Esophagus muscularis mucosa (tissue), 4 donors: Measurements from ENCODE around the gene PDE8B. TPM values are rescaled to one million over a fixed set of nuclear protein-coding genes. Genes with fewer than 3 reads are reported as not detected.

Source experiments
- DNase-seq: peaks from one replicate; pipeline ENCODE4 v3.0.0-alpha.2; 2017; ENCODE audit errors: extremely low spot score
- H3K27ac ChIP-seq, 4 donors: fragments of 200-600 bp; sonication (generic); replicated peaks in 1 of 4; 1 replicate in 3 of 4; 2 replicates in 1 of 4; pipeline ENCODE4 v1.5.1; 2016 to 2019; ENCODE audit warnings: mild to moderate bottlenecking in 1 of 4
- H3K27me3 ChIP-seq, 4 donors: fragments of 200-600 bp; sonication (generic); one replicate each; pipeline versions ENCODE4 v1.5.1 to v1.6.0; 2016 to 2019
- H3K36me3 ChIP-seq, 4 donors: fragments of 200-600 bp; sonication (generic); one replicate each; pipeline ENCODE4 v1.5.1; 2016 to 2019
- H3K4me1 ChIP-seq, 4 donors: fragments of 200-600 bp; sonication (generic); one replicate each; pipeline ENCODE4 v1.5.1; 2016 to 2019
- H3K4me3 ChIP-seq, 4 donors: fragments of 200-600 bp; sonication (generic); 1 replicate in 2 of 4; 2 replicates in 2 of 4; pipeline ENCODE4 v1.5.1; 2016 to 2019; ENCODE audit warnings: mild to moderate bottlenecking in 4 of 4, moderate library complexity in 1 of 4
- H3K9me3 ChIP-seq, 4 donors: fragments of 200-600 bp; sonication (generic); 1 replicate in 3 of 4; 2 replicates in 1 of 4; pipeline ENCODE4 v1.5.1; 2016 to 2019
- CTCF ChIP-seq, 3 experiments: fragments of 200-600 bp in 2 of 3; fragments of 450-650 bp in 1 of 3; sonication (generic) in 2 of 3; IDR thresholded peaks; one replicate each; pipeline ENCODE4 v1.5.1; 2017 to 2019; ENCODE audit warnings: antibody characterized with exemption in 3 of 3, mild to moderate bottlenecking in 2 of 3, moderate library complexity in 1 of 3
- EP300 ChIP-seq: sonication (generic); formaldehyde crosslinking; IDR thresholded peaks from one replicate; pipeline ENCODE4 v1.6.1; 2017; ENCODE audit warnings: antibody characterized with exemption
- POLR2A ChIP-seq: fragments of 450-650 bp; IDR thresholded peaks from one replicate; pipeline ENCODE4 v1.6.1; 2017; ENCODE audit warnings: antibody characterized with exemption, moderate library complexity, mild to moderate bottlenecking, low read depth
- POLR2AphosphoS5 ChIP-seq, 2 donors: sonication (generic); formaldehyde crosslinking; IDR thresholded peaks; one replicate each; pipeline ENCODE4 v1.6.1; 2017; ENCODE audit warnings: antibody characterized with exemption in 2 of 2
- WGBS: methylation state at CpG from one replicate; pipeline ENCODE4 v1.1.5; 2018; 5-methylcytosine and 5-hydroxymethylcytosine counted together
- intact Hi-C: fragments of 100-400 bp; cut with DNase I; formaldehyde crosslinking; loops from one replicate; pipeline ENCODE4 v1.15.1; 2023
- total RNA-seq, 4 donors: library from RNA; depleted of rRNA; stranded (reverse); fragments of >200 nt; gene quantifications; one replicate each; pipeline versions ENCODE4 v1.1.0 to v1.2.1, GENCODE V29; 2016

Gene PDE8B
- total RNA-seq, 4 donors from 2014 or later, result 0.83 to 7.1 (median 1.5) TPM

GRCh38 chr5:77343165-77343564 is 132.7 kb downstream of the PDE8B start:
- Histone ChIP-seq H3K27me3 (no peaks in the 10 kb centered on the region), H3K27ac (no peak overlapping the region), H3K4me1 (no peaks in the 10 kb centered on the region), H3K9me3 (no peaks in the 10 kb centered on the region), H3K4me3 (no peak overlapping the region), H3K36me3 (no peaks in the 10 kb centered on the region)
- 84% methylated on average over 3 of the region's 3 CpGs for WGBS
- intact Hi-C loops, result no loop called here
- TF ChIP-seq POLR2AphosphoS5 (IDR thresholded peaks at IDR 0.05) (no peak), POLR2A (no peak), EP300 (no peak), CTCF (IDR thresholded peaks at IDR 0.05) (no peak)
- no peak for DNase-seq

- Histone ChIP-seq H3K27me3 (no peaks in the 10 kb centered on the region), H3K27ac (no peak overlapping the region), H3K4me1 (no peaks in the 10 kb centered on the region), H3K9me3 (no peaks in the 10 kb centered on the region), H3K4me3 (no peak overlapping the region), H3K36me3 (no peaks in the 10 kb centered on the region)
- WGBS, result 83% methylated on average over 5 of the region's 5 CpGs
- intact Hi-C loops, result no loop called here
- TF ChIP-seq POLR2A, result no peak
- no peak for TF ChIP-seq CTCF (IDR thresholded peaks at IDR 0.05)
- TF ChIP-seq EP300, result no peak
- TF ChIP-seq POLR2AphosphoS5 (IDR thresholded peaks at IDR 0.05), result no peak
- no peak for DNase-seq
These were observed 137.1 kb downstream of the PDE8B start for GRCh38 chr5:77347435-77348098.

GRCh38 chr5:77353251-77353650 is 142.8 kb downstream of the PDE8B start:
- Histone ChIP-seq H3K27ac (no peak overlapping the region), H3K4me3 (no peak overlapping the region), H3K27me3 (no peaks in the 10 kb centered on the region), H3K9me3 (no peaks in the 10 kb centered on the region), H3K4me1 (no peaks in the 10 kb centered on the region), H3K36me3 (no peaks in the 10 kb centered on the region)
- 96% methylated on average over 4 of the region's 4 CpGs for WGBS
- no peak for TF ChIP-seq POLR2A
- no peak for TF ChIP-seq EP300
- no peak for TF ChIP-seq POLR2AphosphoS5 (IDR thresholded peaks at IDR 0.05)
- TF ChIP-seq CTCF (IDR thresholded peaks at IDR 0.05), result no peak
- DNase-seq, result no peak
- intact Hi-C loops, result no loop called here

- intact Hi-C loops, result no loop called here
These were observed 144.0 kb downstream of the PDE8B start for GRCh38 chr5:77354454-77354853.

More at GRCh38 chr5:77354454-77354853, 144.0 kb downstream of the PDE8B start:
- no peaks in the 10 kb centered on the region for H3K36me3 ChIP-seq
- H3K4me3 ChIP-seq, result no peak overlapping the region
- no peaks in the 10 kb centered on the region for H3K4me1 ChIP-seq
- no peaks in the 10 kb centered on the region for H3K27me3 ChIP-seq
- DNase-seq, result no peak
- no peaks in the 10 kb centered on the region for H3K9me3 ChIP-seq
- no peak for TF ChIP-seq EP300
- no peak for TF ChIP-seq CTCF (IDR thresholded peaks at IDR 0.05)
- no peak for TF ChIP-seq POLR2AphosphoS5 (IDR thresholded peaks at IDR 0.05)
- no peak for TF ChIP-seq POLR2A
- no peak overlapping the region for H3K27ac ChIP-seq
- WGBS, result 97% methylated on average over 2 of the region's 2 CpGs
